COLO668 (cell line): ENCODE data around the gene SIGLEC6.
"Not testable (repeated sequence)": the region's sequence is repeated elsewhere in the genome, so short reads cannot be mapped to it uniquely, and the experiment has no call there.

Experiments used
- DNase-seq: peaks from one replicate; lab custom pipeline; 2025; ENCODE audit not compliant: unreplicated experiment; lab: John Stamatoyannopoulos, UW

SIGLEC6 gene

GRCh38 chr19:51509823-51510660 lies 21.4 kb downstream of the SIGLEC6 start:
- no peak for DNase-seq

GRCh38 chr19:51508059-51508733 lies 23.3 kb downstream of the SIGLEC6 start:
- DNase-seq, result no peak

- DNase-seq, result no peak
Observed at GRCh38 chr19:51507640-51508058, 23.8 kb downstream of the SIGLEC6 start.

GRCh38 chr19:51507192-51507591 lies 24.3 kb downstream of the SIGLEC6 start:
- no peak for DNase-seq

GRCh38 chr19:51505904-51506303 lies 25.6 kb downstream of the SIGLEC6 start:
- no peak for DNase-seq

GRCh38 chr19:51503896-51504295 lies 27.6 kb downstream of the SIGLEC6 start:
- no peak for DNase-seq

- no peak for DNase-seq
Observed at GRCh38 chr19:51503286-51503817, 28.1 kb downstream of the SIGLEC6 start.

GRCh38 chr19:51501594-51502263 lies 29.7 kb downstream of the SIGLEC6 start, which contains the start of gene SIGLEC12:
SIGLEC12 (minus strand) TSS chr19:51501800; CDS start chr19:51501733, 67 bp downstream.
- DNase-seq, result no peak

DNA sequence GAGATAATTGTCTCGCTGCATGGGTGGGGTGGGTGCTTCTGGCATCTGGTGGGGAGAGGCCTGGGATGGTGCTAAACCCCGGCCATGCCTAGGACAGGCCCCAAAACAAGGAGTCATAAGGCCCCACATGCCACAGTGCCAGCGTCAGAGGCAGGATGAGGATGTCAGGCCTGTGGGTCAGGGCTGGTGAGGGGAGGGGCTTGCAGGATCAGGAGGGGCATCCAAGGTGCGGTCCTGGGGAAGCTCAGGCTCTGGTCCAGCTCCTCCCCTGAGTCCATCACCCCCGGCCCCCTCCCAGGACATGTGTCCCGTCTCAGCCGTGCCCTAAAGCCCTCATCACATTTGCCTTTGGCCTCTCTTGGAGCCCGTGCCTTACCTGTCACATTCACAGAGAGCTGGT lies 30.5 kb downstream of the SIGLEC6 start:
- not testable (repeated sequence) for DNase-seq

GRCh38 chr19:51497666-51498065 lies 33.8 kb downstream of the SIGLEC6 start:
- no peak for DNase-seq

DNA sequence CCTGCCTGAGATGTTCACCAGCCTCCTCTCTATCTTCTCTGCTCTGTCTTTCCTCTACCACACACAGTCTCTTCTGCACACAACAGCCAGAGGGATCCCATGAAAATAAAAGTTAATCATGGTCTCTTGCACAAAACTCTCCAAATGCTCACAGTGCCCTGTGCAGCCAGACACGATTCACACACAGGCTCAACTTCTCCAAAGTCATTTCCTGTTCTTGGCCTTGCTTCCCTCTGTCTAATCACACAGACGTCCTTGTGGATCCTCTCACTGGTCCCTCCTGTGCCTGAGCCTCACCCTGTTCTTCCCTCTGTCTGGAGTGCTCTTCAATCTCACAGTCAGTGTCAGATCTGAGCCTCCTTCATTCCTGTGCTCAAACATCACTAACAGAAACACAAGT lies 37.7 kb downstream of the SIGLEC6 start:
- no peak for DNase-seq

DNA sequence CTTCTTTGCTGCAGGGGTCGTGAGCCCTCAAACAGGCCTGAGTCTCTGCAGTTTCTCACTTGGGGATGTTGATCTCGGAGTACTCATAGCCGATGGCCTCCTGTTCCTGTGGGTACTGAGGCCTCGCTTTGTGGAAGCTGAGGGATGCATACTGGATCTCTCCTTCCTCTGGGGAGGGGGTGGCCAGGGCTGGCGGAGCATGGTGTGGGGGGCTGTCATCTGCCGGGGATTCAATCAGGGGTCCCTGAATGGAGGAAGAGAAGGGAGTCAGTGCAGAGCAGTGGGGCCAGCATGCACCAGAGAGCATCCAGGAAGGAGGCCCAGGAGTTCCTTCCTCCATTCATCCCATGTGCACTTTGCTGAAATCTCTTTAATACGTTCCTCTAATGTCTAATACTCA lies 39.9 kb downstream of the SIGLEC6 start:
- DNase-seq, result no peak

GRCh38 chr19:51490676-51491075 lies 40.8 kb downstream of the SIGLEC6 start:
- DNase-seq, result no peak

DNA sequence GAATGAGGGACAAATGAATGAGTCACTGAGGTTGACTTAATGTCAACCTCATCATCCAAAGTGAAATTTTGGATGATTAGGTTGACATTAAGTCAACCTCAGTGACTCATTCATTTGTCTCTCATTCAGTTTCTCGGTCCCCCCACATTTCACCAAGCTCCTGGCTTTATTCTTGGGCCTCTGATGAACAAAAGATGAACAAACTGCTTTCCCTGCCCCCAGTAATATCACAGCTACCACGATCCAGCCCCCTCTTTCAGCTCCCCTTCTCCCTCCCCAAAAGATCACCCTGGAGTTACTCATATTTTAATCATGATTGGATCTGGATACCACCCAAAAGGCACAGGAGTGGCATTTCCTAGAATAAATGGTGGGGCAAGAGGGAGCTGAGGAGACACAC lies 42.4 kb downstream of the SIGLEC6 start:
- no peak for DNase-seq

DNA sequence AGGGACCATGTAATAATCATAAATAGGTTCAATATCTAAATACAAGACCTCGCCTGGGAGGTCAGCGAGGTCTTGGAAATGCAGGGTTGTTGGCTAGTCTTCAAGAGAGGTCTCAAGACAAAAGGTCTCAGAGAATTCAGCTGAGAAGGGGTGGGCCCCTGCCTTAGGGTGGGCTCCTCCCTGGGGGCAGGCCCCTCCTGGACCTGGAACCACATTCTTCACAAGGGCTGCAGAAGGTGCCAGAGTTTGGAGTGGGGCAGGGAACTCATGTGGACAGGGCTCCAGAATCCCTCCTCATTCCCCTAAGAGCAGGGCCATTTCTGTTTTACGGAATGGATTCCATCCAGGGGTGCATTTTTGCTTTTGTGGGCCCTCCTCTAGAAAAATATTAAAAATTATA lies 43.0 kb downstream of the SIGLEC6 start:
- no peak for DNase-seq

DNA sequence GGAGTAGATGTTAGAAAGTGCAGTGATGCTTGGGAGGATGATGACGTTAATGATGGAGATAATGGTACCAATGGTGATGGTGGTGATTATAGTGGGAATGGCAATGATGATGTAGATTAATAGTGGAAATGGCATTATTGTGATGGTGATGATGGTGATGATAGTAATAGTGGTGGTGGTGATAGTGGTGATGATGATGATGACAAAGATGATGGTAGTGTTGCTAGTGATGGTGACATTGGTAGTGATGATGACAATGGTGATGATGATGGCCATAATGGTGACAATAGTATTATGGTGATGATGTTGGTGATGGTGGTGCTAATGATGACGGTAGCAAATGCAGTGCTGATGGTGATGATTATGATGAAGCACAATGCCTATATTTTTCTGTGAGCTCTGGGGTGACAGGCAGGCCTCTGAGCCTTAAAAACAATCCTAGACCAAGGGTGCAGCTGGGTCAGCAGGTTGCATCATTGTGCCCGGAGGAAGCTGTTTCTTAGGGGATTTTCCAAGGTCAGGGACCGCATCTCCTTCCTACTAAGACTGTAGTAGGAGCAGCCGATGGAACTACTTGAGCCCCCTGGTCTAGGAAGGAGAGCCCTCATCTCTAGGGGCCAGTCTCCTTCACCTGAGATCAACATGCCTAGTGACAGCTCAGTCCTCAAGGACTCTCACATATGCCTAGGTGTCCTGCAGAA lies 45.4 kb downstream of the SIGLEC6 start:
- DNase-seq, result no peak

DNA sequence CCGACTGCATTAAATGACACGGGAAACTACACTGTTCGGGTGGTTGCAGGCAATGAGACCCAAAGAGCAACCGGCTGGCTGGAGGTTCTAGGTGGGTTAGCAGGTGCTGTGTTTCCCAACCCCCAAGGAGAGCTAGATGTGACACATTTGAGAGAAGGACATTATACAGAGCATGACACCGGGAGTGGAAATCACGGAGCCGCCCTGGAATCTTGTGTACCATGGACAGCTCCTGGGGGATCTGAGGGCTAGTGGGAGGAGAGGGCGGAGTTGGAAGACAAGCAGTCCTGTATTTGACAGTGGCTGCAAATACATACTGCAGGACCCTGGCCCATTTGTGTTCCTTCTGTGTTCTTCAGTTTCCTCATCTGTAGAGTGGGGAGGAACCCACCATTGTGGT lies 50.9 kb downstream of the SIGLEC6 start:
- DNase-seq, result no peak

DNA sequence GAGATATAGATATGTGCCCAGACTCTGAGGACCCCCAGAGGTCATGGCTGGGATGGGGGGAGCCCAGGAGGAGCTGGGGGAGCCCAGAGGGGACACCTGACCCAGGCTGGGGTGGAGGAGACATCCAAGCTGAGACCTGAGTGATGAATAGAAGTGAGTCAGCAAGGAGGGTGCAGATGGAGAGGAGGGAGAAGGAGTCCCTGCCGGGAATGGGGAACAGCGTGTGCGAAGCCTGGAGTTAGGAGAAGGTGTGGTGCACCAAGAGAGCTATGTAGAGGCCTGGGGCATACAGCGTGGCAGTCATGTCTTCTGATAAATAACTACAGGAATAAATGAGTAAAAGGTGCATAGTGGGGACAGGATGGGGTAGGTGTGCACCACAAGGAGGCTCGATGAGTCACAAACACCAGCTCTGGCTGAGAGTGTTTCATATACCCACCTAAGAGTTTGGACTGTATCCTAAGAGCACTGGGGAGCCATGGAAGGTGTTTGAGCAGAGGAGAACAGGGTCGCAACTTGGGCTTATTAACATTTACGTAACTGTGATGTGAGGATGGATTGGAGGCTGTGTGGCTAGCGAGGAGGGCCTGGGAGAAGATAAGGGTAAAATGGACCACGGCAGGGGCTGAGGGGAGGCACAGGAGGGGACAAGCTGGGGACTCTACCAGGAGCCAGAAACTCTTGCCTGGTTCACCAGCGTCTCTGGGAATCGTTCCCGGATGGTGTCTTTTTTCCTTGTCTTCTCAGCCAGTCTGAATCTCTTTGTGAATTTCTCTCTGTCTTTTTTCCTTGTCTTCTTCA lies 51.7 kb downstream of the SIGLEC6 start:
- no peak for DNase-seq

DNA sequence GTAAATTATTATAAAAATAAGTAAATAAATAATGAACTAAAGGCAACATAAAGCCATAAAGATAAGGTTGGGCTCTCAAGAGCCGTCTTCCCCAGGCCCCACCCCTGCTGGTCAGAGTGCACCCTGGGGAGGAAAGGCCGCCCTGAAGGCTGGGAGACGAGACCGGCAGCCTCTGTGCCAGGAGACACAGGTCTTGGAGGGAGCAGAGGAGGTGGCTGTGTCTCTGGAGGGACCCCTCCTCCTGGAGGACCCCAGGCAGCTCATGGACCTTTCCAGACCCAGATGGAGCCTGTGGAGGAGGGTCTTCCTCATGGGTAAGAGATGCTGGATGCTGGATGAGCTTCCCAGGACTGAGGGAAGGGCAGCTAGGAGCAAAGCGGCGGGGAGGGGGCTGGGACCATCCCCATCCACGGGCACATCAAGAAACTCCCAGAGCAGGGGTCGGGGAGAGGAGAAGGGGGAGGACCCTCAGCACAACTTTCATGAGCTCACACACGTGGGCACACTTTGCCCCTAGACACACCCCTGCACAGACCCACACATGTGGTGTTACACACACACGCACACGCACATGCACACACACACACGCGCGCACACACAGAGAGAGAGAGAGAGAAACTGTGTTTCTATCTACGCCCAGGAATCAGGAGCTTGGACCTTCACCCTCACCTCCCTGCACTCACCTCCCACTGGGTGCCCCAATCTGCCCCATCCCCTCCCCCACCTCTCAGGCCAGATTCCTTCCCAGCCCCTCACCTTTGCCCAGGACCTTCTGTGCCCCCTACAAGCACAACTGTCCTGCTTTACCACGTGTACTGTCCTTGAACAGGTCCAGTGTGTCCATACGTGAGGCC lies 52.9 kb downstream of the SIGLEC6 start, which contains the start of gene CEACAM18:
TSS of gene CEACAM18 (plus strand) at position 159 of the 854 bp plus-strand sequence.
- no peak for DNase-seq
